Measurements from ENCODE around the gene WNK2.

Gene WNK2

DNA sequence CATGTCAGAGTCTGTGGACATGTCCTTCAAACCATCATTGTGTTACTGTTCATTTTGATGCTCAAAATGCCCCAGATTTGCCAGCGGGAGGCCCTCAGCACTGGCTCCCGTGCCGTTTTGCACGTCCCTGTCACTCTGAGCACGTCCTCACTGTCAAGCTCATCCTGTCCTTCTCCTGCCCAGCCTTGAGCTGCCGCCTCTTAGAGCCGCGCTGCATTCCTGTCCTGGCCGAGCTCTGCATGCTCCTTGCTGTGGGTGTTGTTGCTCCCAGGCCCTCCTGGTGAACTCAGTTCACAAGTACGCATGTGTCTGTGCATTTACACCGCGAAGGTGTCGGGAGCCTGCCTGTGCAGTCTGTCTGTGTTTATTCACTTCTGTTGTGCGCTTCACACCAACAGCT lies 62.2 kb downstream of the WNK2 start:
- H3K36me3 ChIP-seq (ENCODE audit: insufficient read depth), result no peaks in the 10 kb centered on the region
- no peak for TF ChIP-seq CTCF (conservative IDR thresholded peaks at IDR 0.05; ENCODE audit: low read depth, low read length)
- no peaks in the 10 kb centered on the region for H3K79me2 ChIP-seq (ENCODE audit: insufficient read depth, low read depth)
- no peaks in the 10 kb centered on the region for H4K20me1 ChIP-seq (ENCODE audit: insufficient read depth)
- H3K4me2 ChIP-seq, result no peak overlapping the region
- no peaks in the 10 kb centered on the region for H3K27me3 ChIP-seq (ENCODE audit: insufficient read depth, low read depth)
- no peak overlapping the region for H3K4me3 ChIP-seq (IDR thresholded peaks at IDR 0.05; ENCODE audit: insufficient read depth, low read depth, low read length)
- H2AFZ ChIP-seq (ENCODE audit: low read depth), result no peak overlapping the region
- no peak overlapping the region for H3K9ac ChIP-seq
- no peak overlapping the region for H3K27ac ChIP-seq
- H3K4me1 ChIP-seq (ENCODE audit: low read depth, poor library complexity, severe bottlenecking), result peaks cover 4% of the 10 kb centered on the region

GRCh38 chr9:93246526-93246925 lies 62.6 kb downstream of the WNK2 start:
- Histone ChIP-seq H3K4me3 (IDR thresholded peaks at IDR 0.05; ENCODE audit: insufficient read depth, low read depth, low read length) (no peak overlapping the region), H2AFZ (ENCODE audit: low read depth) (no peak overlapping the region), H3K27ac (no peak overlapping the region), H3K79me2 (ENCODE audit: insufficient read depth, low read depth) (no peaks in the 10 kb centered on the region), H3K27me3 (ENCODE audit: insufficient read depth, low read depth) (no peaks in the 10 kb centered on the region), H3K9ac (no peak overlapping the region), H3K36me3 (ENCODE audit: insufficient read depth) (no peaks in the 10 kb centered on the region), H4K20me1 (ENCODE audit: insufficient read depth) (no peaks in the 10 kb centered on the region), H3K4me1 (ENCODE audit: low read depth, poor library complexity, severe bottlenecking) (peaks cover 4% of the 10 kb centered on the region), H3K4me2 (no peak overlapping the region)
- no peak for TF ChIP-seq CTCF (conservative IDR thresholded peaks at IDR 0.05; ENCODE audit: low read depth, low read length)

- TF ChIP-seq CTCF (conservative IDR thresholded peaks at IDR 0.05; ENCODE audit: low read depth, low read length), result no peak
- H3K4me3 ChIP-seq (IDR thresholded peaks at IDR 0.05; ENCODE audit: insufficient read depth, low read depth, low read length), result no peak overlapping the region
- no peaks in the 10 kb centered on the region for H4K20me1 ChIP-seq (ENCODE audit: insufficient read depth)
Observed at GRCh38 chr9:93247099-93247865, 63.3 kb downstream of the WNK2 start.

DNA sequence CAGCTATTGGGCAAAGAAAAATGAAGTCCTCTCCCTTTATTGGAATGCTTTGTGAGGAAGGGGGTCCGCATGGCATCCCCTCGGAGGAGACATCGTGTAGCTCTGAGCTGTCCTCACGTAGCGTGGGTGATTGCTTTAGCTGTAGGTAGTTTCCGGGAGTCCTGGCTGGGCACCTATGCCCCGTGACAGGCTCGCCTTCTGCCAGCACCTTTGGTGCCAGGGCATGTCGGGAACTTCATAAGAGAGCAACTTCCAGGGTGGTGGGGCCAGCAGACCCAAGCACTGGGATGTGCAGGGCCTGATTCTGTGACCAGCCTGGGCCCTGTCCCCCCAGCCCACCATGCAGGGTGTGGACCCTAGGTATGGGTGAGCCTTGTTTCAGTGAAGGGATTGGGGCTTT lies 64.0 kb downstream of the WNK2 start:
- Histone ChIP-seq H3K4me2 (no peak overlapping the region), H3K27ac (no peak overlapping the region), H3K79me2 (ENCODE audit: insufficient read depth, low read depth) (no peaks in the 10 kb centered on the region), H4K20me1 (ENCODE audit: insufficient read depth) (no peaks in the 10 kb centered on the region), H3K4me3 (IDR thresholded peaks at IDR 0.05; ENCODE audit: insufficient read depth, low read depth, low read length) (no peak overlapping the region), H3K36me3 (ENCODE audit: insufficient read depth) (no peaks in the 10 kb centered on the region), H3K27me3 (ENCODE audit: insufficient read depth, low read depth) (no peaks in the 10 kb centered on the region), H2AFZ (ENCODE audit: low read depth) (no peak overlapping the region), H3K9ac (no peak overlapping the region), H3K4me1 (ENCODE audit: low read depth, poor library complexity, severe bottlenecking) (peaks cover 4% of the 10 kb centered on the region)
- TF ChIP-seq CTCF (conservative IDR thresholded peaks at IDR 0.05; ENCODE audit: low read depth, low read length), result no peak

More at GRCh38 chr9:93247099-93247865, 63.3 kb downstream of the WNK2 start:
- Histone ChIP-seq H3K4me1 (ENCODE audit: low read depth, poor library complexity, severe bottlenecking) (peaks cover 4% of the 10 kb centered on the region), H3K4me2 (no peak overlapping the region), H3K27ac (no peak overlapping the region), H2AFZ (ENCODE audit: low read depth) (no peak overlapping the region), H3K9ac (no peak overlapping the region), H3K79me2 (ENCODE audit: insufficient read depth, low read depth) (no peaks in the 10 kb centered on the region), H3K27me3 (ENCODE audit: insufficient read depth, low read depth) (no peaks in the 10 kb centered on the region), H3K36me3 (ENCODE audit: insufficient read depth) (no peaks in the 10 kb centered on the region)

All from KMS-11 (cell line).